Measurements from ENCODE around the gene RGS4. TPM values are rescaled to one million over a fixed set of nuclear protein-coding genes. Genes with fewer than 3 reads are reported as not detected.

Gene RGS4
- total RNA-seq, 1 donor from 2014 or later: 21.0 TPM

GRCh38 chr1:163063610-163064009 is 5.6 kb upstream of the RGS4 start:
- no peak for DNase-seq (ENCODE audit: low read depth)
- H3K4me3 ChIP-seq (ENCODE audit: low read depth, low read length): no peak overlapping the region
- no peak for TF ChIP-seq CTCF (conservative IDR thresholded peaks at IDR 0.05; ENCODE audit: low read depth, low read length)

GRCh38 chr1:163066168-163066567 is 3.0 kb upstream of the RGS4 start:
- TF ChIP-seq CTCF (conservative IDR thresholded peaks at IDR 0.05; ENCODE audit: low read depth, low read length): no peak
- no peak overlapping the region for H3K4me3 ChIP-seq (ENCODE audit: low read depth, low read length)
- no peak for DNase-seq (ENCODE audit: low read depth)

- DNase-seq (ENCODE audit: low read depth): no peak
- no peak for TF ChIP-seq CTCF (conservative IDR thresholded peaks at IDR 0.05; ENCODE audit: low read depth, low read length)
- H3K4me3 ChIP-seq (ENCODE audit: low read depth, low read length): no peak overlapping the region
Measured at GRCh38 chr1:163066686-163067085, 2.5 kb upstream of the RGS4 start.

- no peak for DNase-seq (ENCODE audit: low read depth)
- H3K4me3 ChIP-seq (ENCODE audit: low read depth, low read length): no peak overlapping the region
- no peak for TF ChIP-seq CTCF (conservative IDR thresholded peaks at IDR 0.05; ENCODE audit: low read depth, low read length)
Measured at GRCh38 chr1:163068716-163069115, 445 bp upstream of the RGS4 start.

- peak overlapping the region; percentile 36 for H3K4me3 ChIP-seq (ENCODE audit: low read depth, low read length)
- no peak for TF ChIP-seq CTCF (conservative IDR thresholded peaks at IDR 0.05; ENCODE audit: low read depth, low read length)
- DNase-seq (ENCODE audit: low read depth): no peak
Measured at GRCh38 chr1:163069655-163070277, 605 bp downstream of the RGS4 start.

GRCh38 chr1:163071405-163072255 is 2.5 kb downstream of the RGS4 start:
- TF ChIP-seq CTCF (conservative IDR thresholded peaks at IDR 0.05; ENCODE audit: low read depth, low read length): peak; percentile 84
- DNase-seq (ENCODE audit: low read depth): peak; percentile 69
- H3K4me3 ChIP-seq (ENCODE audit: low read depth, low read length): no peak overlapping the region

Measured in epithelial cell of proximal tubule (primary cell).